ENCODE results near the gene TMEM63B. TPM values are rescaled to one million over a fixed set of nuclear protein-coding genes. Genes with fewer than 3 reads are reported as not detected.
"Not testable (repeated sequence)": the region's sequence is repeated elsewhere in the genome, so short reads cannot be mapped to it uniquely, and the experiment has no call there.

TMEM63B gene
- total RNA-seq, 5 donors from 2014 or later (not counting 1 experiment from before 2014, with no cell fraction given) = 16.6 to 21.1 (median 19.3) TPM

- H3K27me3 ChIP-seq (replicated peaks in 1 of 2; ENCODE audit: control insufficient read depth in 2 of 2, extremely low read depth in 1 of 2, insufficient read depth in 2 of 2, low read length in 1 of 2) = peaks cover 0 to 34% of the 10 kb centered on the region in 2 experiments
- 94% methylated on average over 8 of the region's 11 CpGs for WGBS (ENCODE audit: insufficient coverage)
- CTCF ChIA-PET; H3K9me3 ChIP-seq; H3K36me3 Mint-ChIP-seq; H3K4me3 Mint-ChIP-seq; H3K27ac Mint-ChIP-seq; H3K27me3 Mint-ChIP-seq; H3K9me3 Mint-ChIP-seq; POLR2A ChIA-PET; H3K4me1 ChIP-seq (ENCODE audit: control insufficient read depth in 1 of 2, extremely low read depth in 1 of 2, insufficient read depth in 2 of 2, low read length in 2 of 2); H3K27ac ChIP-seq (ENCODE audit: low read length); DNase-seq; H3K36me3 ChIP-seq (ENCODE audit: control insufficient read depth in 2 of 2, extremely low read depth in 1 of 2, insufficient read depth in 1 of 2, low read length in 1 of 2); H3K4me3 ChIP-seq (ENCODE audit: control insufficient read depth in 1 of 2, extremely low read depth in 1 of 2, low read length in 1 of 2); H3K4me1 Mint-ChIP-seq; ATAC-seq (replicated peaks in 1 of 4): not testable (repeated sequence)
Measured at GRCh38 chr6:44196351-44196750, 69.0 kb downstream of the TMEM63B start.

GRCh38 chr6:44198684-44199083 is 71.3 kb downstream of the TMEM63B start:
- H3K36me3 Mint-ChIP-seq = no peaks in the 10 kb centered on the region
- H3K4me3 Mint-ChIP-seq = no peak overlapping the region
- no peaks in the 10 kb centered on the region for H3K4me1 ChIP-seq (ENCODE audit: control insufficient read depth in 1 of 2, extremely low read depth in 1 of 2, insufficient read depth in 2 of 2, low read length in 2 of 2)
- no peak overlapping the region for H3K4me3 ChIP-seq (ENCODE audit: control insufficient read depth in 1 of 2, extremely low read depth in 1 of 2, low read length in 1 of 2)
- no peak overlapping the region for H3K27ac ChIP-seq (ENCODE audit: low read length)
- peaks cover 0 to 32% of the 10 kb centered on the region in 2 experiments for H3K27me3 ChIP-seq (replicated peaks in 1 of 2; ENCODE audit: control insufficient read depth in 2 of 2, extremely low read depth in 1 of 2, insufficient read depth in 2 of 2, low read length in 1 of 2)
- WGBS (ENCODE audit: insufficient coverage) = 100% methylated on average over 2 of the region's 3 CpGs
- POLR2A ChIA-PET = interaction anchor here in 1 of 2 donors (0.6 kb wide), 1 partner anchor 13 kb away, joined by 3 read pairs; no protein-coding TSS in a partner anchor
- peaks cover 4 to 7% of the 10 kb centered on the region in 2 donors for H3K27me3 Mint-ChIP-seq
- ATAC-seq (replicated peaks in 1 of 4) (no peak), DNase-seq (no peak)
- H3K9me3 Mint-ChIP-seq = no peaks in the 10 kb centered on the region
- CTCF ChIA-PET = no interaction called here
- H3K9me3 ChIP-seq = no peaks in the 10 kb centered on the region
- H3K36me3 ChIP-seq (ENCODE audit: control insufficient read depth in 2 of 2, extremely low read depth in 1 of 2, insufficient read depth in 1 of 2, low read length in 1 of 2) = no peaks in the 10 kb centered on the region
- H3K27ac Mint-ChIP-seq = no peak overlapping the region
- no peaks in the 10 kb centered on the region for H3K4me1 Mint-ChIP-seq

DNA sequence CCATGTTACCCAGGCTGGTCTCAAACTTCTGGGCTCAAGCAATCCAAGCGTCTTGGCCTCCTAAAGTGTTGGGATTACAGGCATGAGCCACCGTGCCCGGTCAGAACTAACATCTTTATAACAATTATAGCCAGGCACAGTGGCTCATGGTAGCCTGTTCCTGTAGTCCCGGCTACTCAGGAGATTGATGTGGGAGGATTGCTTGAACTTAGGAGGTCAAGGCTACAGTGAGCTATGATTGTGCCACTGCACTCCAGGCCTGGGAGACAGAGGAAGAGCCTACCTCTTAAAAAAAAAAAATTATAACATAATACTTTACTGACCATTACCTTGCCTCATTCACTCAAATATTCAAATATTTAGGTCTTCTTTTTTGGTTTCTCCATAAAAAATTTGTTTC is 72.5 kb downstream of the TMEM63B start:
- no peak overlapping the region for H3K27ac Mint-ChIP-seq
- no peak overlapping the region for H3K4me3 ChIP-seq (ENCODE audit: control insufficient read depth in 1 of 2, extremely low read depth in 1 of 2, low read length in 1 of 2)
- no peaks in the 10 kb centered on the region for H3K4me1 ChIP-seq (ENCODE audit: control insufficient read depth in 1 of 2, extremely low read depth in 1 of 2, insufficient read depth in 2 of 2, low read length in 2 of 2)
- no peak overlapping the region for H3K27ac ChIP-seq (ENCODE audit: low read length)
- no peak overlapping the region for H3K4me3 Mint-ChIP-seq
- no peaks in the 10 kb centered on the region for H3K9me3 Mint-ChIP-seq
- no peaks in the 10 kb centered on the region for H3K36me3 Mint-ChIP-seq
- H3K9me3 ChIP-seq = no peaks in the 10 kb centered on the region
- no peaks in the 10 kb centered on the region for H3K36me3 ChIP-seq (ENCODE audit: control insufficient read depth in 2 of 2, extremely low read depth in 1 of 2, insufficient read depth in 1 of 2, low read length in 1 of 2)
- peaks cover 0 to 30% of the 10 kb centered on the region in 2 experiments for H3K27me3 ChIP-seq (replicated peaks in 1 of 2; ENCODE audit: control insufficient read depth in 2 of 2, extremely low read depth in 1 of 2, insufficient read depth in 2 of 2, low read length in 1 of 2)
- CTCF ChIA-PET = no interaction called here
- H3K27me3 Mint-ChIP-seq = peaks cover 4% of the 10 kb centered on the region in 2 donors
- no peaks in the 10 kb centered on the region for H3K4me1 Mint-ChIP-seq
- WGBS (ENCODE audit: insufficient coverage) = no CpG with 5 or more reads among the region's 4 CpGs
- DNase-seq (no peak), ATAC-seq (replicated peaks in 1 of 4) (no peak)
- POLR2A ChIA-PET = no interaction called here

DNA sequence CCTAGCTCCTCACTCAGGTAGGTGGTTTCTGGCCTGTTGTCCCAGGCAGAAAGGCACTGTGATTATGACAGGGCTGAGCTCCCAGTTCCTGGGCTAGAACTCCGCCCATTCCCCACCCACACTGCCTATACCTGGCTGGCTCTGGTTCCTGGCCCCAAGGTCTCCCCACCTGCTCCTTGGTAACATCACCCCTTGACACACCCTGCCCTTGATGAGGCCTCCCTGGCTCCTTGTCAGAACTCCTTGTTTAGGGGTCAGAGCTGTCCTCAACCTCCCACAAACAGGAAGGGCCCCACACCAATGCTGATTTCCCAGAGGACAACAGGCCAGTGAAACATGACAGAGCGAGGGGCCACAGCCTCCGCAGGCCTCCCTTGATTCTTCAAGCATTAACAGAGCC is 73.8 kb downstream of the TMEM63B start:
- H3K27me3 ChIP-seq (replicated peaks in 1 of 2; ENCODE audit: control insufficient read depth in 2 of 2, extremely low read depth in 1 of 2, insufficient read depth in 2 of 2, low read length in 1 of 2) = peaks cover 0 to 28% of the 10 kb centered on the region in 2 experiments
- H3K9me3 Mint-ChIP-seq = no peaks in the 10 kb centered on the region
- ATAC-seq (replicated peaks in 1 of 4) (no peak), DNase-seq (no peak)
- H3K4me1 ChIP-seq (ENCODE audit: control insufficient read depth in 1 of 2, extremely low read depth in 1 of 2, insufficient read depth in 2 of 2, low read length in 2 of 2) = no peaks in the 10 kb centered on the region
- H3K4me1 Mint-ChIP-seq = no peaks in the 10 kb centered on the region
- H3K9me3 ChIP-seq = no peaks in the 10 kb centered on the region
- H3K27me3 Mint-ChIP-seq = peaks cover 0 to 4% of the 10 kb centered on the region in 2 donors
- no peaks in the 10 kb centered on the region for H3K36me3 ChIP-seq (ENCODE audit: control insufficient read depth in 2 of 2, extremely low read depth in 1 of 2, insufficient read depth in 1 of 2, low read length in 1 of 2)
- WGBS (ENCODE audit: insufficient coverage) = 81% methylated on average over 3 of the region's 3 CpGs
- H3K4me3 Mint-ChIP-seq = no peak overlapping the region
- H3K27ac Mint-ChIP-seq = no peak overlapping the region
- no peak overlapping the region for H3K27ac ChIP-seq (ENCODE audit: low read length)
- CTCF ChIA-PET = no interaction called here
- H3K36me3 Mint-ChIP-seq = no peaks in the 10 kb centered on the region
- no peak overlapping the region for H3K4me3 ChIP-seq (ENCODE audit: control insufficient read depth in 1 of 2, extremely low read depth in 1 of 2, low read length in 1 of 2)
- POLR2A ChIA-PET = no interaction called here

GRCh38 chr6:44201638-44202303 is 74.4 kb downstream of the TMEM63B start:
- CTCF ChIA-PET = no interaction called here
- DNase-seq (no peak), ATAC-seq (replicated peaks in 1 of 4) (no peak)
- peaks cover 0 to 28% of the 10 kb centered on the region in 2 experiments for H3K27me3 ChIP-seq (replicated peaks in 1 of 2; ENCODE audit: control insufficient read depth in 2 of 2, extremely low read depth in 1 of 2, insufficient read depth in 2 of 2, low read length in 1 of 2)
- no peak overlapping the region for H3K27ac ChIP-seq (ENCODE audit: low read length)
- no peaks in the 10 kb centered on the region for H3K9me3 Mint-ChIP-seq
- no peak overlapping the region for H3K4me3 ChIP-seq (ENCODE audit: control insufficient read depth in 1 of 2, extremely low read depth in 1 of 2, low read length in 1 of 2)
- no peak overlapping the region for H3K27ac Mint-ChIP-seq
- no peaks in the 10 kb centered on the region for H3K4me1 ChIP-seq (ENCODE audit: control insufficient read depth in 1 of 2, extremely low read depth in 1 of 2, insufficient read depth in 2 of 2, low read length in 2 of 2)
- H3K36me3 ChIP-seq (ENCODE audit: control insufficient read depth in 2 of 2, extremely low read depth in 1 of 2, insufficient read depth in 1 of 2, low read length in 1 of 2) = no peaks in the 10 kb centered on the region
- H3K4me3 Mint-ChIP-seq = no peak overlapping the region
- no peaks in the 10 kb centered on the region for H3K36me3 Mint-ChIP-seq
- 84% methylated on average over 11 of the region's 11 CpGs for WGBS (ENCODE audit: insufficient coverage)
- no peaks in the 10 kb centered on the region for H3K4me1 Mint-ChIP-seq
- H3K27me3 Mint-ChIP-seq = peaks cover 0 to 4% of the 10 kb centered on the region in 2 donors
- POLR2A ChIA-PET = no interaction called here
- H3K9me3 ChIP-seq = no peaks in the 10 kb centered on the region

DNA sequence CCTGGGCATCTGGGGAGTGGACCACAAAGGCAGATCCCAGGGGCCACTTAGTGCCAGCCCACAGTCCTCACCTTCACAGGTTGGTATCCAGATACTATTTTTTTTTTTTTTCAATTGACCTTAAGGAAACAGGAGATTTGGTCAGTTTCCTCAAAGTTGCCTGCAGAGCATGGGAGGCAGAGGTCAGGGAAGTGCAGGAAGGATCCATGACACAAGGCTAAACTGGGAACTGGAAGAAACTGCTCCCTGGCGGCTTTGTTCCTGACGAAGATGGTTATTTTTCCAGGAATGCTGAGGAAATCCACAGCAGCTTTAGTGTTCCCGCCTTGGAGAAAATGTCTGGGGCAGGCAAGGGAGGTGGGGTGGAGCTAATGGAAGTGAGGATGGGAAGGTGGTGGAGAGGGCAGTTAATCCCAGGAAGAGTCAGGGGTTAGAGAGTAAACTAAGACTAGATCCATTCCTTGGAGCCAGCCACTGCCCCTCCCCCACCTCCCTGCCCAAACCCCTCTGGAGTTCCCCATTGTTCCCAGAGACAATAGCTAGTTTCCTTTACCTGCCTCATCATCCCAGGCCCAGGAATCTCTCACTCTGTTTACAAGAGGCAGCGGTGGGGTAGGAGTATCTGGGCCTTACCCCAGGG is 75.1 kb downstream of the TMEM63B start:
- Histone ChIP-seq H3K4me1 (ENCODE audit: control insufficient read depth in 1 of 2, extremely low read depth in 1 of 2, insufficient read depth in 2 of 2, low read length in 2 of 2) (no peaks in the 10 kb centered on the region), H3K27me3 (replicated peaks in 1 of 2; ENCODE audit: control insufficient read depth in 2 of 2, extremely low read depth in 1 of 2, insufficient read depth in 2 of 2, low read length in 1 of 2) (peaks cover 0 to 28% of the 10 kb centered on the region in 2 experiments), H3K36me3 (ENCODE audit: control insufficient read depth in 2 of 2, extremely low read depth in 1 of 2, insufficient read depth in 1 of 2, low read length in 1 of 2) (no peaks in the 10 kb centered on the region), H3K27ac (ENCODE audit: low read length) (no peak overlapping the region), H3K4me3 (ENCODE audit: control insufficient read depth in 1 of 2, extremely low read depth in 1 of 2, low read length in 1 of 2) (no peak overlapping the region), H3K9me3 (no peaks in the 10 kb centered on the region)
- Mint-ChIP-seq H3K9me3 (no peaks in the 10 kb centered on the region), H3K36me3 (no peaks in the 10 kb centered on the region), H3K27me3 (peaks cover 0 to 4% of the 10 kb centered on the region in 2 donors), H3K4me1 (no peaks in the 10 kb centered on the region), H3K27ac (no peak overlapping the region), H3K4me3 (no peak overlapping the region)
- ATAC-seq (replicated peaks in 1 of 4) = no peak
- no peak for DNase-seq
- ChIA-PET CTCF (interaction anchor here in 1 of 2 donors (0.6 kb wide), 1 partner anchor 40 kb away, joined by 4 read pairs; no protein-coding TSS in a partner anchor), POLR2A (no interaction called here)
- WGBS (ENCODE audit: insufficient coverage) = 97% methylated on average over 3 of the region's 4 CpGs
